Measurements from ENCODE around the gene EDAR.

The EDAR gene

GRCh38 chr2:108937367-108938017 is 51.5 kb downstream of the EDAR start:
- DNase-seq = no peak

GRCh38 chr2:108936866-108937265 is 52.2 kb downstream of the EDAR start:
- DNase-seq = no peak

- no peak for DNase-seq
Observed at GRCh38 chr2:108936076-108936864, 52.8 kb downstream of the EDAR start.

GRCh38 chr2:108935271-108935741 is 53.7 kb downstream of the EDAR start:
- peak; percentile 77 for DNase-seq

GRCh38 chr2:108934583-108935245 is 54.3 kb downstream of the EDAR start:
- no peak for DNase-seq

- no peak for DNase-seq
Observed at GRCh38 chr2:108934151-108934550, 54.9 kb downstream of the EDAR start.

GRCh38 chr2:108933691-108934117 is 55.3 kb downstream of the EDAR start:
- no peak for DNase-seq

- DNase-seq = no peak
Observed at GRCh38 chr2:108932736-108933332, 56.2 kb downstream of the EDAR start.

GRCh38 chr2:108931372-108931771 is 57.6 kb downstream of the EDAR start:
- no peak for DNase-seq

GRCh38 chr2:108929807-108930425 is 59.1 kb downstream of the EDAR start:
- no peak for DNase-seq

GRCh38 chr2:108928660-108929377 is 60.2 kb downstream of the EDAR start:
- DNase-seq = no peak

- DNase-seq = peak; percentile 82
Observed at GRCh38 chr2:108927936-108928659, 60.9 kb downstream of the EDAR start.

GRCh38 chr2:108927405-108927804 is 61.6 kb downstream of the EDAR start:
- DNase-seq = no peak

- no peak for DNase-seq
Observed at GRCh38 chr2:108926561-108927380, 62.2 kb downstream of the EDAR start.

GRCh38 chr2:108925735-108926134 is 63.3 kb downstream of the EDAR start:
- no peak for DNase-seq

- DNase-seq = no peak
Observed at GRCh38 chr2:108925286-108925685, 63.7 kb downstream of the EDAR start.

- DNase-seq = no peak
Observed at GRCh38 chr2:108924580-108925251, 64.3 kb downstream of the EDAR start.

- no peak for DNase-seq
Observed at GRCh38 chr2:108923736-108924579, 65.1 kb downstream of the EDAR start.

All from eye (tissue), 1 donor.